AG04450 (cell line): ENCODE measurements around the gene MRAP. TPM values are rescaled to one million over a fixed set of nuclear protein-coding genes. Genes with fewer than 3 reads are reported as not detected.

Source experiments
- CTCF ChIA-PET: fragments of 300-600, 350-600 bp; formaldehyde crosslinking; extraction: SDS; loops from one replicate; lab custom pipeline; 2022; ENCODE audit warnings: antibody characterized with exemption, inconsistent platforms; lab: Charles Lee
- POLR2A ChIA-PET: fragments of 350-600 bp; formaldehyde crosslinking; extraction: SDS; loops from one replicate; lab custom pipeline; 2021; ENCODE audit warnings: antibody characterized with exemption, inconsistent platforms; lab: Yijun Ruan, JAX
- DNase-seq: peaks from one replicate; pipeline ENCODE4 v3.0.0-alpha.2; 2011; ENCODE audit warnings: low read depth, low spot score
- H3K27ac ChIP-seq: one replicate; pipeline ENCODE4 v1.5.1; 2012; ENCODE audit warnings: low read depth, low read length, control low read depth
- H3K27me3 ChIP-seq: one replicate; pipeline ENCODE4 v1.6.0; 2012; ENCODE audit warnings: low read length; ENCODE audit not compliant: control insufficient read depth, insufficient read depth
- H3K4me3 ChIP-seq: 2 replicates; pipeline ENCODE4 v1.5.1; 2011; ENCODE audit warnings: mild to moderate bottlenecking, low read depth, low read length, control low read depth
- H3K9me3 ChIP-seq: 2 replicates; pipeline ENCODE4 v1.5.1; 2012; ENCODE audit warnings: low read length; ENCODE audit not compliant: control insufficient read depth, insufficient read depth
- polyA plus RNA-seq: library from polyadenylated mRNA; depleted of rRNA; stranded (reverse); fragments of >200 nt; gene quantifications from 2 replicates; pipeline ENCODE4 v1.2.3, GENCODE V29; 2011
- TF ChIP-seq, protein P1 (sequence below): IDR thresholded peaks from 2 replicates; pipeline ENCODE4 v1.5.1; 2011; ENCODE audit warnings: low read depth, low read length, control low read depth, inconsistent platforms

Gene MRAP
- polyA plus RNA-seq, 1 experiment = not detected

DNA sequence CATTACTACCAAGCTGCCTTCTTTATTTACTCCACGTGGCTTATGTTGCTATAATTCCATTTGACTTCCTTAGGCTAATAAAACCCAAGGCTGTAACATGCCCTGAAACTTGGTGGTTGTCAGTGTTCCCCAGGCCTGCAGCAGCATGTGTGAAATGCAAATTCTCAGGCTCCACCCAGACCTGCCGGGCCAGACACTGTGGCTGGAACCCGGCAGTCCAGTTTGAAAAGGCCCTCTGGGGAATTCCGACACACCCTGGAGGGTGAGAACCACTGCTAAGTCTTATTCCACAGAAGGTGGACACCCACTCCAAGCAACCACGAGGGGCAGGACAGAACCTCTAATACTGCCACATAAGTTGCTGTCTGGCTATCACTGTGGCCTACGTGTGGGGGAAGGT is 52.8 kb downstream of the MRAP start:
- Histone ChIP-seq H3K27me3 (no peaks in the 10 kb centered on the region), H3K9me3 (peaks cover 7% of the 10 kb centered on the region; the same call in 1 of the 2 replicates), H3K27ac (no peak overlapping the region), H3K4me3 (no peak overlapping the region)
- TF ChIP-seq, protein P1, sequence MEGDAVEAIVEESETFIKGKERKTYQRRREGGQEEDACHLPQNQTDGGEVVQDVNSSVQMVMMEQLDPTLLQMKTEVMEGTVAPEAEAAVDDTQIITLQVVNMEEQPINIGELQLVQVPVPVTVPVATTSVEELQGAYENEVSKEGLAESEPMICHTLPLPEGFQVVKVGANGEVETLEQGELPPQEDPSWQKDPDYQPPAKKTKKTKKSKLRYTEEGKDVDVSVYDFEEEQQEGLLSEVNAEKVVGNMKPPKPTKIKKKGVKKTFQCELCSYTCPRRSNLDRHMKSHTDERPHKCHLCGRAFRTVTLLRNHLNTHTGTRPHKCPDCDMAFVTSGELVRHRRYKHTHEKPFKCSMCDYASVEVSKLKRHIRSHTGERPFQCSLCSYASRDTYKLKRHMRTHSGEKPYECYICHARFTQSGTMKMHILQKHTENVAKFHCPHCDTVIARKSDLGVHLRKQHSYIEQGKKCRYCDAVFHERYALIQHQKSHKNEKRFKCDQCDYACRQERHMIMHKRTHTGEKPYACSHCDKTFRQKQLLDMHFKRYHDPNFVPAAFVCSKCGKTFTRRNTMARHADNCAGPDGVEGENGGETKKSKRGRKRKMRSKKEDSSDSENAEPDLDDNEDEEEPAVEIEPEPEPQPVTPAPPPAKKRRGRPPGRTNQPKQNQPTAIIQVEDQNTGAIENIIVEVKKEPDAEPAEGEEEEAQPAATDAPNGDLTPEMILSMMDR = no peak
- DNase-seq = no peak
- ChIA-PET POLR2A (no interaction called here), CTCF (no interaction called here)

DNA sequence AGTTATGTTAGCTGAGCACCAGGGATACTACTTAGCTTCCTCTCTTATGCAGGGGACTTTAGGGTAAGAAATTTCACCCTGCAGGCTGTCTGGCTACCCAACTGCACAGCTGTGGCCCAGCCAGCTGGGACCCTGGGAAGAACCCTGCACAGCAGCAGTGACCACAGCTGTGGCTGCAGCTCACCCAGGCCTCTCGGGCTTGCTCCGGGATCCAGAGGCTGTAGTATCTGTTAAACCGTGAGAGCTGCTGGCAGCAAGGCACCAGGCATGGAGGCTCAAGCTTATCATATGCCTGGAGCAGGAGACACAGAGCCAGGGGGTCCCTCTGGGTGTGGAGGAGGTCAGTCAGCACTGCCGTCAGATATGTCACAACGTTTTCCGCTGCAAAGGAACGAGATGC is 53.9 kb downstream of the MRAP start:
- H3K27me3 ChIP-seq = no peaks in the 10 kb centered on the region
- H3K4me3 ChIP-seq = no peak overlapping the region
- DNase-seq = no peak
- no peaks in the 10 kb centered on the region; the same call in 1 of the 2 replicates for H3K9me3 ChIP-seq
- H3K27ac ChIP-seq = no peak overlapping the region
- TF ChIP-seq, protein P1 = no peak
- ChIA-PET POLR2A (no interaction called here), CTCF (no interaction called here)

DNA sequence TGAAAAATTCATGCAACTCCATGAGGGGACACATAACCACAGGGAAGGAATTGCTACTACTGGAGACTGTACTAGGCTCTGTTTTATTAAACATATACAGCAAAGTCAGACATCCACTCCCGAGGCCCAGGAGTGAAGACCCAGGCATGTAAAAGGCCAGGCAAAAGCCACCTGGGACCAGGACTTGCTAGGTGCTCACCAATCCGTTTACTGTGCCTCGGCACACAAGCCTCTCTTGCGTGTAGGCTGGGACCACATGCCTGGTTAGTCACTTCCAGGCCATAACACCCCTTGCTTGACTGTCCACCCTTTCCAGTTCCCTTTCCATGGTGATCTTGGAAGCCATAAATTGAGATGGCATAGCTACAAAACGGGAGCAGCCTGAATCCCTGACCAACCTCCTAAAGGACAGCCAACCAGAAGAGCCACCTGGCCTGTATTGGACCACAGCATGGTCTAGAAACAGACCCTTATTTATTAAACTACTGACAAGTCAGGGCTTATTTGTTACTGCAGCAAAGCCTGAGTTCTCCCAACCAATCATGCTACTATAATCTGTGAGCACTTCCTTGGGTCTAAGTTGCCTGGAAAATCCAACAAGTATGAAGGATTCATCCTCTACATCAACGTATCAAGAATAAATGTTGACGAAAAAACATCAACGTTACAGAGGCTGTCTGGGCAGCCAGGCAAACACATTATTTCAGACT is 54.5 kb downstream of the MRAP start:
- TF ChIP-seq, protein P1 = no peak
- POLR2A ChIA-PET = no interaction called here
- CTCF ChIA-PET = no interaction called here
- Histone ChIP-seq H3K4me3 (no peak overlapping the region), H3K9me3 (no peaks in the 10 kb centered on the region; the same call in 1 of the 2 replicates), H3K27me3 (no peaks in the 10 kb centered on the region), H3K27ac (no peak overlapping the region)
- DNase-seq = no peak

DNA sequence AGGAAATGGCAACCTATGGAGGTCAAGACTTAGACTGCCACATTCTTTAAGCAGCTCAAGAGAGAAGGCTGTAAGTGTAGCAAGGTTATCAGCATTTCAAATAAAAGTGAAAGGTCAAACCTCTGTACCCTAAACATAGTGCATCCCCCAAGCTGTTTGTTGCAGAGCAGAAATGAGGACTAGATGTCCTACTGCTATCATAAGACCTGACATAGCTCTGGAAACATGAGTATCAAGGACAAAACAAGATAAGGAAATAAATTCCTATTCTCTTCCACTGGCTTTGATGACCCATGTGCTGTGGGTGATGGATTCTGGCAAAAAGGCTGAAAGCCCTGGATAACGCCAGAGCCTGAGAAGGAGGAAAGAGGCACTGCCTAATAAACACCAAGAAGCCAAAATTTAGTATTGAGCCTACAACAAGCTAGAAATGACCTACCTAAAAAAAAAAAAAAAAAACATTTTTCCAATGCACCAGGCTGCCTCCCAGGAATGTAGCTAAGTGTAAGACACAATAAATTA is 58.3 kb downstream of the MRAP start:
- Histone ChIP-seq H3K27me3 (no peaks in the 10 kb centered on the region), H3K27ac (no peak overlapping the region), H3K9me3 (no peaks in the 10 kb centered on the region), H3K4me3 (no peak overlapping the region)
- no peak for DNase-seq
- CTCF ChIA-PET = interaction anchor here (4.6 kb wide), 1 partner anchor 243 kb away, joined by 35 read pairs; no protein-coding TSS in a partner anchor
- POLR2A ChIA-PET = interaction anchor here (0.6 kb wide), 1 partner anchor 240 kb away, joined by 4 read pairs; no protein-coding TSS in a partner anchor
- TF ChIP-seq, protein P1 = no peak

DNA sequence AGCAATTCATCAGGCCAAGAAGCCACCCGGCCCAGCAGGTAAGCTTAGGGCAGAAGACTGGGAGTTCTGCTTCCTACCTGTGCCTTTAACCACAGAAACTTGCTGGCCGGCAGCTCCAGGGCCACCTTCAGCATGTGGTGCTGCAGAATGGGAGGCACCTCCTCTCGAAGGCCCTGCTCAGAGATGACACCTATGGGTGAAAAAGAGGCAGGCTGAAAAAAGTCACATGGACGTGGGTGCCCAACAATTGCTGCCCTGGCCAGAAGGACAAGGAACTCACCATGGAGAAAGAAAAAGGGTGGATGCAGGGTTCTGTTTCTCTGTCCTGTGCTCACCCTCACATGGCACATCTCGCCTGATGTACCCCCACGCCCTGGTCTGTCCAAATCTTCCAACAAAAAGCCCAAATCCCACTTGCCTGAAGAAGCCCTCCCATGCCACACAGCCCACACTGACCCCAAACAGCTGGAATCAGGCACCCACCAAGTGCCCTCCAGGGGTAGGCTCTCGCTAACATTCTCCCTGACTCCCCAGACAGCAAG is 61.1 kb downstream of the MRAP start:
- Histone ChIP-seq H3K4me3 (no peak overlapping the region), H3K9me3 (no peaks in the 10 kb centered on the region), H3K27ac (no peak overlapping the region), H3K27me3 (no peaks in the 10 kb centered on the region)
- ChIA-PET CTCF (interaction anchor here (1.1 to 4.6 kb wide), 3 partner anchors 14 to 241 kb away, joined by 3 to 35 read pairs (median 10); no protein-coding TSS in a partner anchor), POLR2A (no interaction called here)
- TF ChIP-seq, protein P1 = peak; percentile 31; the same call in 1 of the 2 replicates
- no peak for DNase-seq
